ENCODE results near the gene TIGAR. TPM values are rescaled to one million over a fixed set of nuclear protein-coding genes. Genes with fewer than 3 reads are reported as not detected.

TIGAR gene
- total RNA-seq, 2 donors from 2014 or later, result 3.7 to 4.2 TPM

- no peak for TF ChIP-seq CTCF (IDR thresholded peaks at IDR 0.05)
- Histone ChIP-seq H3K27me3 (no peaks in the 10 kb centered on the region), H3K4me1 (peaks cover 0 to 80% of the 10 kb centered on the region in 2 donors), H3K36me3 (peaks cover 70% of the 10 kb centered on the region), H3K4me3 (no peak overlapping the region), H3K9me3 (no peaks in the 10 kb centered on the region), H3K27ac (peak overlapping the region; percentile 53 to 59)
- DNase-seq (ENCODE audit: low spot score), result no peak
Observed at GRCh38 chr12:4289231-4289878, 31.7 kb upstream of the TIGAR start.

- H3K4me3 ChIP-seq, result no peak overlapping the region
- DNase-seq (ENCODE audit: low spot score), result no peak
- peaks cover 0 to 80% of the 10 kb centered on the region in 2 donors for H3K4me1 ChIP-seq
- H3K27me3 ChIP-seq, result no peaks in the 10 kb centered on the region
- H3K27ac ChIP-seq, result peak overlapping the region; percentile 53 to 59
- no peak for TF ChIP-seq CTCF (IDR thresholded peaks at IDR 0.05)
- H3K36me3 ChIP-seq, result peaks cover 68% of the 10 kb centered on the region
- no peaks in the 10 kb centered on the region for H3K9me3 ChIP-seq
Observed at GRCh38 chr12:4289998-4290790, 30.8 kb upstream of the TIGAR start.

GRCh38 chr12:4292341-4293073 lies 28.5 kb upstream of the TIGAR start:
- no peaks in the 10 kb centered on the region for H3K9me3 ChIP-seq
- H3K36me3 ChIP-seq, result peaks cover 66% of the 10 kb centered on the region
- no peak overlapping the region for H3K4me3 ChIP-seq
- H3K27ac ChIP-seq, result peak overlapping the region; percentile 37 to 67
- no peak for TF ChIP-seq CTCF (IDR thresholded peaks at IDR 0.05)
- no peaks in the 10 kb centered on the region for H3K27me3 ChIP-seq
- peaks cover 0 to 63% of the 10 kb centered on the region in 2 donors for H3K4me1 ChIP-seq
- DNase-seq (ENCODE audit: low spot score), result no peak

- H3K9me3 ChIP-seq, result no peaks in the 10 kb centered on the region
- no peak for TF ChIP-seq CTCF (IDR thresholded peaks at IDR 0.05)
Observed at GRCh38 chr12:4293299-4293965, 27.6 kb upstream of the TIGAR start.

GRCh38 chr12:4293966-4294505 lies 27.0 kb upstream of the TIGAR start:
- H3K4me1 ChIP-seq, result peaks cover 0 to 47% of the 10 kb centered on the region in 2 donors
- H3K9me3 ChIP-seq, result no peaks in the 10 kb centered on the region
- no peak overlapping the region for H3K4me3 ChIP-seq
- H3K36me3 ChIP-seq, result peaks cover 66% of the 10 kb centered on the region
- DNase-seq (ENCODE audit: low spot score), result no peak
- peak overlapping the region; percentile 37 to 67 for H3K27ac ChIP-seq
- no peak for TF ChIP-seq CTCF (IDR thresholded peaks at IDR 0.05)
- no peaks in the 10 kb centered on the region for H3K27me3 ChIP-seq

More at GRCh38 chr12:4293299-4293965, 27.6 kb upstream of the TIGAR start:
- no peak for DNase-seq (ENCODE audit: low spot score)
- peak overlapping the region; percentile 37 to 67 for H3K27ac ChIP-seq
- no peak overlapping the region for H3K4me3 ChIP-seq
- H3K36me3 ChIP-seq, result peaks cover 69% of the 10 kb centered on the region
- no peaks in the 10 kb centered on the region for H3K27me3 ChIP-seq
- H3K4me1 ChIP-seq, result peaks cover 0 to 53% of the 10 kb centered on the region in 2 donors

All from right atrium auricular region (tissue), 2 donors.